Measurements from ENCODE around the gene SEC11C. TPM values are rescaled to one million over a fixed set of nuclear protein-coding genes. Genes with fewer than 3 reads are reported as not detected.

Gene SEC11C
- total and polyA plus RNA-seq, 2 of the 13 experiments (the other 11 are each of a cell fraction or from before 2014, with no cell fraction given): 71.9 to 297 TPM

- TF ChIP-seq ZHX1 (CRISPR knock-in tag; IDR thresholded peaks at IDR 0.05; ENCODE audit: low read depth) (no peak), ZNF292 (CRISPR knock-in tag; IDR thresholded peaks at IDR 0.05; ENCODE audit: borderline replicate concordance, low read depth) (no peak), PITX1 (CRISPR knock-in tag; IDR thresholded peaks at IDR 0.05) (peak; percentile 62), ZNF737 (CRISPR knock-in tag; IDR thresholded peaks at IDR 0.05; ENCODE audit: borderline replicate concordance) (no peak), ZNF703 (CRISPR knock-in tag; IDR thresholded peaks at IDR 0.05; ENCODE audit: borderline replicate concordance) (no peak), HNF4A (CRISPR knock-in tag; IDR thresholded peaks at IDR 0.05) (no peak), TBL1XR1 (IDR thresholded peaks at IDR 0.05; ENCODE audit: borderline replicate concordance, low read length, partially characterized antibody) (peak; percentile 64), MATR3 (CRISPR knock-in tag; IDR thresholded peaks at IDR 0.05) (no peak), SYNCRIP (IDR thresholded peaks at IDR 0.05; ENCODE audit: insufficient read depth, low read depth, low read length) (no peak), FOXK2 (IDR thresholded peaks at IDR 0.05) (no peak), DNMT1 (CRISPR knock-in tag; IDR thresholded peaks at IDR 0.05) (no peak), ZNF747 (CRISPR knock-in tag; IDR thresholded peaks at IDR 0.05; ENCODE audit: borderline replicate concordance) (no peak), PTBP1 (IDR thresholded peaks at IDR 0.05; ENCODE audit: low read depth, low read length, poor library complexity, severe bottlenecking) (no peak), MLXIP (CRISPR knock-in tag; IDR thresholded peaks at IDR 0.05; ENCODE audit: borderline replicate concordance) (no peak), HNRNPK (IDR thresholded peaks at IDR 0.05; ENCODE audit: low read depth, low read length, poor library complexity, severe bottlenecking) (no peak), IKZF1 (IDR thresholded peaks at IDR 0.05) (no peak), ZNF513 (CRISPR knock-in tag; conservative IDR thresholded peaks at IDR 0.05) (no peak), ZNF331 (CRISPR knock-in tag; IDR thresholded peaks at IDR 0.05) (peak; percentile 23), POGK (CRISPR knock-in tag; conservative IDR thresholded peaks at IDR 0.05) (no peak; the same call in 1 of the 2 replicates)
Measured at GRCh38 chr18:59139615-59140301, at the start of gene SEC11C (continued).
